Measurements from ENCODE around the gene GATA6.

- no peak for TF ChIP-seq ATF3 (IDR thresholded peaks at IDR 0.05; ENCODE audit: insufficient read depth, low read depth, low read length)
- TF ChIP-seq CTCF (IDR thresholded peaks at IDR 0.05; ENCODE audit: control extremely low read depth in 1 of 3, insufficient read depth in 1 of 3, low read depth in 1 of 3, low read length in 3 of 3) = no peak
- TF ChIP-seq CTBP2 (IDR thresholded peaks at IDR 0.05; ENCODE audit: borderline replicate concordance, insufficient read depth, insufficient read length, low read length) = no peak
- no peak for TF ChIP-seq POLR2A (IDR thresholded peaks at IDR 0.05; ENCODE audit: control extremely low read depth in 1 of 2, low read depth in 2 of 2, low read length in 2 of 2)
- no peak for TF ChIP-seq GABPA (IDR thresholded peaks at IDR 0.05; ENCODE audit: borderline replicate concordance, insufficient read depth, low read length)
- no peak for TF ChIP-seq CREB1 (IDR thresholded peaks at IDR 0.05)
- no peak for TF ChIP-seq SAP30 (IDR thresholded peaks at IDR 0.05; ENCODE audit: insufficient read depth, insufficient replicate concordance, low read length)
- TF ChIP-seq EGR1 (IDR thresholded peaks at IDR 0.05; ENCODE audit: borderline replicate concordance, low read depth, low read length) = no peak
- no peak for TF ChIP-seq POLR2AphosphoS5 (IDR thresholded peaks at IDR 0.05; ENCODE audit: low read depth, low read length)
- no peak for TF ChIP-seq EP300 (IDR thresholded peaks at IDR 0.05; ENCODE audit: borderline replicate concordance in 1 of 2, low read depth in 2 of 2, low read length in 2 of 2)
- no peak for TF ChIP-seq MAX (IDR thresholded peaks at IDR 0.05)
- no peak for TF ChIP-seq KDM4A (IDR thresholded peaks at IDR 0.05; ENCODE audit: low read depth, low read length, severe bottlenecking)
Measured at GRCh38 chr18:22128954-22129353, 40.4 kb upstream of the GATA6 start.
